ENCODE measurements around the gene NPC1.
"Not testable (repeated sequence)": the region's sequence is repeated elsewhere in the genome, so short reads cannot be mapped to it uniquely, and the experiment has no call there.

Gene NPC1

DNA sequence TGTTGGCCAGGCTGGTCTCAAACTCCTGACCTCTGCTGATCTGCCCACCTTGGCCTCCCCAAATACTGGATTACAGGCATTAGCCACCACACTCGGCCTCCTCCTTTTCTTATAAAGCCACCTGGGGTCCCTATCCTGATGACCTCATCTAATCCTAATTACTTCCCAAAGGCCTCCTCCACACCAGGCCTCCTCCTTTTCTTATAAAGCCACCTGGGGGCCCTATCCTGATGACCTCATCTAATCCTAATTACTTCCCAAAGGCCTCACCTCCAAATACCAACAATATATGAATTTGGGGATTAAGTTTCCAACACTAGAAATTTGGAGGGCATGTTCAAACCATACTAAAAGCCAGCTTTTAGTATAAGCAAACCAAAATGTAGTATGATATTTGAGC is 92.7 kb downstream of the NPC1 start:
- no peaks in the 10 kb centered on the region for H3K36me3 ChIP-seq (ENCODE audit: insufficient read depth, low read depth, low read length)
- H3K9ac ChIP-seq (ENCODE audit: low read depth, low read length) = no peak overlapping the region
- no peak overlapping the region for H3K27ac ChIP-seq (ENCODE audit: low read length)
- H3K27me3 ChIP-seq (ENCODE audit: insufficient read depth, low read length) = no peaks in the 10 kb centered on the region
- no peaks in the 10 kb centered on the region; the same call in 1 of the 2 replicates for H3K9me3 ChIP-seq (ENCODE audit: insufficient read depth, low read depth, low read length)
- H3K4me3 ChIP-seq (ENCODE audit: low read length) = no peak overlapping the region
- no peaks in the 10 kb centered on the region for H3K4me1 ChIP-seq (ENCODE audit: insufficient read depth, low read length)

GRCh38 chr18:23489586-23489985 is 96.7 kb downstream of the NPC1 start:
- H3K9ac ChIP-seq (ENCODE audit: low read depth, low read length); H3K9me3 ChIP-seq (ENCODE audit: insufficient read depth, low read depth, low read length); H3K27me3 ChIP-seq (ENCODE audit: insufficient read depth, low read length); H3K36me3 ChIP-seq (ENCODE audit: insufficient read depth, low read depth, low read length); H3K4me3 ChIP-seq (ENCODE audit: low read length); H3K27ac ChIP-seq (ENCODE audit: low read length); H3K4me1 ChIP-seq (ENCODE audit: insufficient read depth, low read length): not testable (repeated sequence)

GRCh38 chr18:23487738-23488570 is 98.4 kb downstream of the NPC1 start:
- Histone ChIP-seq H3K9me3 (ENCODE audit: insufficient read depth, low read depth, low read length) (no peaks in the 10 kb centered on the region; the same call in 1 of the 2 replicates), H3K4me3 (ENCODE audit: low read length) (no peak overlapping the region), H3K36me3 (ENCODE audit: insufficient read depth, low read depth, low read length) (0 out of 2 replicates have a peak, but pooled peaks cover 5% of the 10 kb centered on the region), H3K27ac (ENCODE audit: low read length) (no peak overlapping the region), H3K9ac (ENCODE audit: low read depth, low read length) (no peak overlapping the region), H3K4me1 (ENCODE audit: insufficient read depth, low read length) (no peaks in the 10 kb centered on the region; the same call in 1 of the 2 replicates), H3K27me3 (ENCODE audit: insufficient read depth, low read length) (no peaks in the 10 kb centered on the region)

- Histone ChIP-seq H3K27me3 (ENCODE audit: insufficient read depth, low read length) (no peaks in the 10 kb centered on the region), H3K36me3 (ENCODE audit: insufficient read depth, low read depth, low read length) (peaks cover 24% of the 10 kb centered on the region), H3K9me3 (ENCODE audit: insufficient read depth, low read depth, low read length) (no peaks in the 10 kb centered on the region; the same call in 1 of the 2 replicates), H3K4me1 (ENCODE audit: insufficient read depth, low read length) (no peaks in the 10 kb centered on the region; the same call in 1 of the 2 replicates), H3K9ac (ENCODE audit: low read depth, low read length) (no peak overlapping the region), H3K4me3 (ENCODE audit: low read length) (no peak overlapping the region), H3K27ac (ENCODE audit: low read length) (no peak overlapping the region)
Observed at GRCh38 chr18:23485386-23485785, 100.9 kb downstream of the NPC1 start.

- H3K4me3 ChIP-seq (ENCODE audit: low read length) = no peak overlapping the region
- peaks cover 31% of the 10 kb centered on the region for H3K36me3 ChIP-seq (ENCODE audit: insufficient read depth, low read depth, low read length)
- H3K4me1 ChIP-seq (ENCODE audit: insufficient read depth, low read length) = no peaks in the 10 kb centered on the region; the same call in 1 of the 2 replicates
- no peak overlapping the region for H3K27ac ChIP-seq (ENCODE audit: low read length)
- no peak overlapping the region for H3K9ac ChIP-seq (ENCODE audit: low read depth, low read length)
- no peaks in the 10 kb centered on the region for H3K27me3 ChIP-seq (ENCODE audit: insufficient read depth, low read length)
- no peaks in the 10 kb centered on the region for H3K9me3 ChIP-seq (ENCODE audit: insufficient read depth, low read depth, low read length)
Observed at GRCh38 chr18:23484561-23485182, 101.6 kb downstream of the NPC1 start.

All from iPS-20b (cell line).